Gastrocnemius medialis (tissue), 4 donors: ENCODE measurements around the gene TMEM115.

ENCODE experiments used
- POLR2A ChIP-seq, 2 donors: fragments of 450-650 bp; IDR thresholded peaks; one replicate each; pipeline ENCODE4 v1.6.1; 2017; ENCODE audit warnings: antibody characterized with exemption in 2 of 2, mild to moderate bottlenecking in 2 of 2, moderate library complexity in 2 of 2
- TF ChIP-seq, protein P1 (sequence below), 5 experiments: fragments of 450-650 bp in 3 of 5; fragments of 200-600 bp in 2 of 5; sonication (generic) in 2 of 5; IDR thresholded peaks in 4 of 5; conservative IDR thresholded peaks in 1 of 5; 1 replicate in 4 of 5; 2 replicates in 1 of 5; pipeline ENCODE4 v1.5.1; 2016 to 2019; ENCODE audit warnings: antibody characterized with exemption in 5 of 5, mild to moderate bottlenecking in 3 of 5, moderate library complexity in 3 of 5

DNA sequence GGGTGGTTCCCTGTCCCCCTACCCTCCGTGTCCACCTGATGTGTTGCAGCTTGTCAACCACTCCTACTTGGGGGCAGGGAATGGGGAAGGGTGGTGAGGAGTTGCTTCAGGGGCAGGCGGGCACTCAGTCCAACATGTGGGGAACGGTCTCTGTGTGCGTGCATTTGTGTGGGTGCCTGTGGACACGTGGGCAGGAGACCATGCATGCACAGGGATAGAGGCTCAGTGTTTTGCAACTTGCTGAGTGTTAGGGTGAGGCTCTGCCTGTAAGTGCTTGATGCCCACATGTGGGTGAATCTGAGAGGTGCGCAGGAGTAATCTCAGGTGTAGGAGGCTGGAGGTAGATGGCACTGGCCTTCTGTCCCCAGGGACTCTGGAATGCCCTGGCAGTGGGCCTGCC lies 24.4 kb upstream of the TMEM115 start:
- TF ChIP-seq, protein P1, sequence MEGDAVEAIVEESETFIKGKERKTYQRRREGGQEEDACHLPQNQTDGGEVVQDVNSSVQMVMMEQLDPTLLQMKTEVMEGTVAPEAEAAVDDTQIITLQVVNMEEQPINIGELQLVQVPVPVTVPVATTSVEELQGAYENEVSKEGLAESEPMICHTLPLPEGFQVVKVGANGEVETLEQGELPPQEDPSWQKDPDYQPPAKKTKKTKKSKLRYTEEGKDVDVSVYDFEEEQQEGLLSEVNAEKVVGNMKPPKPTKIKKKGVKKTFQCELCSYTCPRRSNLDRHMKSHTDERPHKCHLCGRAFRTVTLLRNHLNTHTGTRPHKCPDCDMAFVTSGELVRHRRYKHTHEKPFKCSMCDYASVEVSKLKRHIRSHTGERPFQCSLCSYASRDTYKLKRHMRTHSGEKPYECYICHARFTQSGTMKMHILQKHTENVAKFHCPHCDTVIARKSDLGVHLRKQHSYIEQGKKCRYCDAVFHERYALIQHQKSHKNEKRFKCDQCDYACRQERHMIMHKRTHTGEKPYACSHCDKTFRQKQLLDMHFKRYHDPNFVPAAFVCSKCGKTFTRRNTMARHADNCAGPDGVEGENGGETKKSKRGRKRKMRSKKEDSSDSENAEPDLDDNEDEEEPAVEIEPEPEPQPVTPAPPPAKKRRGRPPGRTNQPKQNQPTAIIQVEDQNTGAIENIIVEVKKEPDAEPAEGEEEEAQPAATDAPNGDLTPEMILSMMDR (IDR thresholded peaks at IDR 0.05 in 4 of 5, conservative IDR thresholded peaks at IDR 0.05 in 1 of 5), result no peak
- TF ChIP-seq POLR2A (IDR thresholded peaks at IDR 0.05), result no peak
